B cell (primary cell): ENCODE measurements around the gene RHBDL1. TPM values are rescaled to one million over a fixed set of nuclear protein-coding genes. Genes with fewer than 3 reads are reported as not detected.

ENCODE experiments used
- ATAC-seq: fragments of 200-7000 bp; cut with Tn5 transposase; one replicate; pipeline ENCODE4 v1.10.0; 2021; ENCODE audit warnings: low read depth, mild to moderate bottlenecking, moderate number of reproducible peaks, moderate library complexity
- CTCF ChIA-PET: fragments of 350-600 bp; sonication (Branson Sonifier 250); formaldehyde crosslinking; loops from one replicate; lab custom pipeline; 2021; ENCODE audit warnings: antibody characterized with exemption, inconsistent platforms; lab: Charles Lee
- POLR2A ChIA-PET: fragments of 350-600 bp; sonication (Branson Sonifier 250); formaldehyde crosslinking; loops from one replicate; lab custom pipeline; 2021; ENCODE audit warnings: antibody characterized with exemption; lab: Charles Lee
- DNase-seq: peaks from one replicate; pipeline ENCODE4 v3.0.0; 2013
- H2AFZ ChIP-seq: 2 replicates; pipeline ENCODE4 v1.6.1; 2012; ENCODE audit warnings: mild to moderate bottlenecking, low read depth, low read length; ENCODE audit not compliant: insufficient read depth, poor library complexity, severe bottlenecking
- H3K27ac ChIP-seq, 2 donors: 1 replicate in 1 of 2; 2 replicates in 1 of 2; pipeline ENCODE4 v1.5.1; 2012 to 2013; ENCODE audit warnings: low read length in 2 of 2, mild to moderate bottlenecking in 2 of 2, moderate library complexity in 1 of 2
- H3K27me3 ChIP-seq, 4 experiments: fragments of 200-600 bp in 1 of 4; sonication (generic) in 1 of 4; replicated peaks in 1 of 4; 1 replicate in 2 of 4; 2 replicates in 2 of 4; pipeline versions ENCODE4 v1.6.1 to v1.7.0; 2013 to 2016; ENCODE audit warnings: low read length in 3 of 4, mild to moderate bottlenecking in 2 of 4, mixed read lengths in 1 of 4, moderate library complexity in 1 of 4; ENCODE audit not compliant: insufficient read depth in 4 of 4, control insufficient read depth in 3 of 4; ENCODE audit errors: control extremely low read depth in 1 of 4
- H3K36me3 ChIP-seq, 2 experiments: replicated peaks in 1 of 2; 1 replicate in 1 of 2; 2 replicates in 1 of 2; pipeline versions ENCODE4 v1.6.1 to v1.7.1; 2013; ENCODE audit warnings: low read length in 1 of 2; ENCODE audit not compliant: insufficient read depth in 2 of 2, control insufficient read depth in 1 of 2; ENCODE audit errors: control extremely low read depth in 1 of 2, extremely low read depth in 1 of 2
- H3K4me1 ChIP-seq, 2 donors: fragments of 200-600 bp in 1 of 2; sonication (generic) in 1 of 2; 1 replicate in 1 of 2; 2 replicates in 1 of 2; pipeline versions ENCODE4 v1.5.1 to v1.6.1; 2013 to 2017; ENCODE audit warnings: low read length in 2 of 2; ENCODE audit not compliant: control insufficient read depth in 2 of 2, insufficient read depth in 2 of 2
- H3K4me2 ChIP-seq: replicated peaks from 2 replicates; pipeline ENCODE3; 2012; ENCODE audit warnings: mild to moderate bottlenecking, low read depth, low read length; ENCODE audit not compliant: poor library complexity, severe bottlenecking
- H3K4me3 ChIP-seq, 5 experiments: fragments of 200-600 bp in 1 of 5; sonication (generic) in 1 of 5; 1 replicate in 3 of 5; 2 replicates in 2 of 5; pipeline versions ENCODE4 v1.5.1 to v1.7.0; 2011 to 2016; ENCODE audit warnings: low read length in 4 of 5, mild to moderate bottlenecking in 4 of 5, low read depth in 2 of 5, control low read depth in 1 of 5, moderate library complexity in 1 of 5; ENCODE audit not compliant: insufficient read depth in 1 of 5; ENCODE audit errors: control extremely low read depth in 1 of 5, extremely low read depth in 1 of 5
- H3K79me2 ChIP-seq: fragments of 200-600 bp; sonication (generic); one replicate; pipeline ENCODE4 v1.6.0; 2016; ENCODE audit warnings: low read length; ENCODE audit not compliant: control insufficient read depth, insufficient read depth
- H3K9ac ChIP-seq: fragments of 200-600 bp; sonication (generic); 2 replicates; pipeline ENCODE4 v1.6.1; 2017; ENCODE audit warnings: mild to moderate bottlenecking, low read length, moderate library complexity
- H3K9me3 ChIP-seq, 3 donors: one replicate each; pipeline versions ENCODE4 v1.6.1 to v1.7.1; 2013; ENCODE audit warnings: low read length in 2 of 3; ENCODE audit not compliant: control insufficient read depth in 2 of 3, insufficient read depth in 1 of 3; ENCODE audit errors: control extremely low read depth in 1 of 3
- H4K20me1 ChIP-seq: 2 replicates; pipeline ENCODE4 v1.6.0; 2012; ENCODE audit warnings: mild to moderate bottlenecking, low read length; ENCODE audit not compliant: insufficient read depth, control insufficient read depth, poor library complexity, severe bottlenecking
- H3K27ac Mint-ChIP-seq: one replicate; pipeline ENCODE4 v1.8.0; 2021; ENCODE audit warnings: mixed read lengths
- H3K27me3 Mint-ChIP-seq: one replicate; pipeline ENCODE4 v1.8.0; 2021; ENCODE audit warnings: mixed read lengths
- H3K4me1 Mint-ChIP-seq: one replicate; pipeline ENCODE4 v1.8.0; 2021; ENCODE audit warnings: mixed read lengths
- H3K4me3 Mint-ChIP-seq: one replicate; pipeline ENCODE4 v1.8.0; 2021; ENCODE audit warnings: mixed read lengths
- H3K9me3 Mint-ChIP-seq: one replicate; pipeline ENCODE4 v1.8.0; 2022; ENCODE audit warnings: mixed read lengths; ENCODE audit not compliant: insufficient read depth
- EZH2 ChIP-seq: IDR thresholded peaks from 2 replicates; pipeline ENCODE4 v1.6.1; 2012; ENCODE audit warnings: borderline replicate concordance, low read depth, mild to moderate bottlenecking, moderate library complexity, low read length; ENCODE audit not compliant: insufficient read depth, poor library complexity, severe bottlenecking
- WGBS: methylation state at CpG from one replicate; pipeline ENCODE4 v1.1.5; 2013; ENCODE audit warnings: missing lambda C conversion rate; ENCODE audit not compliant: insufficient coverage; 5-methylcytosine and 5-hydroxymethylcytosine counted together
- intact Hi-C: fragments of 100-400 bp; cut with micrococcal nuclease; formaldehyde crosslinking; loops from one replicate; pipeline ENCODE4 v1.10.0; 2022
- polyA plus RNA-seq: library from polyadenylated mRNA; depleted of rRNA; stranded (reverse); fragments of >200 nt; gene quantifications from 2 replicates; pipeline ENCODE4 v1.2.3, GENCODE V29; 2012
- total RNA-seq, 2 donors: library from RNA; stranded (reverse); fragments of 120-200 nt in 1 of 2; gene quantifications; 1 replicate in 1 of 2; 2 replicates in 1 of 2; pipeline versions ENCODE4 v1.2.3 to v1.2.4, GENCODE V29; 2013 to 2022
- TF ChIP-seq, protein P1 (sequence below): fragments of 200-600 bp; IDR thresholded peaks from one replicate; pipeline ENCODE4 v1.8.0; 2022; ENCODE audit warnings: antibody characterized with exemption, mild to moderate bottlenecking

RHBDL1 gene
- total and polyA plus RNA-seq, 2 donors (not counting 1 experiment from before 2014, with no cell fraction given), result 0.76 to 1.6 TPM

DNA sequence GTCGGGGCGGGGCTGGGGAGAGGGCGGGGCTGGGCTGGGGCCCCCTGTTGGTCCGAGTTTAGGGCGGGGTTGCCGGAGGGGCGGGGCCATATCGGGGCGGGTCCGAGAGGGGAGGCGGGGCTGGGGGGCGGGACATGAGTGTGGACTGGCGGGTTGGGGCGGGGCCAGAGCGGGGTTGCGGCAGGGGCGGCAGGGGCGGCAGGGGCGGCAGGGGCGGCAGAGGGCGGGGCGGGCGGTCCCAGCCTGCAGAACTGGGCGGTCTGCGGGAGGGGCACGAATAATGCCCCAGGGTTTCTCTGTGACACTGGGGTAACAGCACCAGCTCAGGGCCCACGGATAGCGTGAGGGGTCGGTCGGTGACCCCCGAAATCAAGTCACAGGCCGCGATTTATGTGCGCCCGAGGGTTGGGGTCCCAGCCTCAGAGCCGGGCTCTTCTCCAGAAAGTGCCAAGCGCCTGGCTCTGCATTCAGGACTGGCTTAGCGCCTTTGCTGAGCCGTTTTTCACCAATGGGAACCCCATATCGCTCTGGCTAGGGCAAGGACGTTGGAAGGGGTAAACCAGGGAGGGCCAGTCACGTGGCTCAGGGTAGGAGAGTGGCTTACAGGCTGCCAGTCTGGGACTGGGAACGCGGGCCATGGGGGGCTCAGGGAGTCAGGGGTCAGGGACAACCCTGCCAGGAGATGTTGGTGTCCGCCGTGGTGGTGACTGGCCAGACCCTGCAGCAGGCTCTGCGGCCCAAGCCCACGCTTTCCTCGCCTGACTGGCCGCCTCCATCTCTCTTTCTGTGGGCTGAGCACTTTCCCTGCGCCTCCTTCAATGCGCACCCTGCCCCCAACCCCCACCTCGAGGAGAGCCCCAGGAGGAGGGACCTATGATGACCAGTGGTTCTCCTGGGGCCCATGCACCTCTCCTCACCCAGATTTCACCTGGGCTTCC, 38.1 kb upstream of the RHBDL1 start:
- Histone ChIP-seq H3K9me3 (no peaks in the 10 kb centered on the region), H3K4me2 (peak overlapping the region; percentile 94), H3K27me3 (no peaks in the 10 kb centered on the region), H3K27ac (peak overlapping the region in 1 of 2 donors; percentile 83), H3K9ac (peak overlapping the region; percentile 91), H3K36me3 (peaks cover 0 to 3% of the 10 kb centered on the region in 2 experiments), H3K4me1 (peaks cover 14 to 45% of the 10 kb centered on the region in 2 donors), H3K79me2 (peaks cover 11% of the 10 kb centered on the region), H2AFZ (peak overlapping the region; percentile 83), H3K4me3 (peak overlapping the region in 4 of 5 experiments; percentile 84 to 95 (median 86)), H4K20me1 (peaks cover 13% of the 10 kb centered on the region)
- H3K4me3 Mint-ChIP-seq, result peak overlapping the region; percentile 98
- TF ChIP-seq EZH2, result no peak
- TF ChIP-seq, protein P1, sequence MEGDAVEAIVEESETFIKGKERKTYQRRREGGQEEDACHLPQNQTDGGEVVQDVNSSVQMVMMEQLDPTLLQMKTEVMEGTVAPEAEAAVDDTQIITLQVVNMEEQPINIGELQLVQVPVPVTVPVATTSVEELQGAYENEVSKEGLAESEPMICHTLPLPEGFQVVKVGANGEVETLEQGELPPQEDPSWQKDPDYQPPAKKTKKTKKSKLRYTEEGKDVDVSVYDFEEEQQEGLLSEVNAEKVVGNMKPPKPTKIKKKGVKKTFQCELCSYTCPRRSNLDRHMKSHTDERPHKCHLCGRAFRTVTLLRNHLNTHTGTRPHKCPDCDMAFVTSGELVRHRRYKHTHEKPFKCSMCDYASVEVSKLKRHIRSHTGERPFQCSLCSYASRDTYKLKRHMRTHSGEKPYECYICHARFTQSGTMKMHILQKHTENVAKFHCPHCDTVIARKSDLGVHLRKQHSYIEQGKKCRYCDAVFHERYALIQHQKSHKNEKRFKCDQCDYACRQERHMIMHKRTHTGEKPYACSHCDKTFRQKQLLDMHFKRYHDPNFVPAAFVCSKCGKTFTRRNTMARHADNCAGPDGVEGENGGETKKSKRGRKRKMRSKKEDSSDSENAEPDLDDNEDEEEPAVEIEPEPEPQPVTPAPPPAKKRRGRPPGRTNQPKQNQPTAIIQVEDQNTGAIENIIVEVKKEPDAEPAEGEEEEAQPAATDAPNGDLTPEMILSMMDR, result no peak
- peak overlapping the region; percentile 98 for H3K27ac Mint-ChIP-seq
- ATAC-seq, result peak; percentile 70
- DNase-seq, result no peak
- WGBS, result 24% methylated on average over 47 of the region's 53 CpGs
- no peaks in the 10 kb centered on the region for H3K27me3 Mint-ChIP-seq
- H3K4me1 Mint-ChIP-seq, result peaks cover 23% of the 10 kb centered on the region
- intact Hi-C loops, result loop anchor here (1.0 kb wide), 1 partner anchor 23 kb away; no protein-coding TSS in a partner anchor
- no peaks in the 10 kb centered on the region for H3K9me3 Mint-ChIP-seq
- CTCF ChIA-PET, result interaction anchor here (1.5 to 1.6 kb wide), 4 partner anchors 11 to 27 kb away, joined by 3 to 6 read pairs (median 6); partner anchors contain the start of gene WDR90
- POLR2A ChIA-PET, result interaction anchor here (0.5 to 1.8 kb wide), 8 partner anchors 13 to 404 kb away, joined by 3 to 6 read pairs (median 4); partner anchors contain the start of genes NHLRC4 and RHOT2
